ENCODE measurements around the gene KCNJ18.
"Not testable (repeated sequence)": the region's sequence is repeated elsewhere in the genome, so short reads cannot be mapped to it uniquely, and the experiment has no call there.

The KCNJ18 gene

DNA sequence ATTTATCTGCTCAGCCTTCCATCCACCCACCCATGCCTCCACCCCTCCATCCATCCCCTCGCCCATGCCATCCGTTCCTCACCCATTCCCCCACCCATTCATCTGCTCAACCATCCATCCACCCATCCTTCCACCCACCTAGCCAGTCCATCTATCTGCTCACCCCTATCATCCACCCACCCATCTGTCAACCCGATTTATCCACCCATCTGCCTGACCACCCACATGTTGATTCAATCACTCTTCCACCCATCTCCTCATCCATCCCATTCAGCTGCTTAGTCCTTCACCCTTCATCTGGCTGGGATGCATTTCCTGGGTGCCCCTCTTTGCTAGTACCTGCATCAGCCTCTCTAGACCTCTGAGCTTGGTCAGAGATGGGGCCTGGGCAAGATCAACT is 3.9 kb downstream of the KCNJ18 start:
- not testable (repeated sequence) for H3K18ac ChIP-seq (ENCODE audit: low read length); H3K4me1 ChIP-seq (ENCODE audit: control insufficient read depth in 2 of 2, insufficient read depth in 1 of 2, low read depth in 1 of 2, low read length in 2 of 2); H2BK15ac ChIP-seq (ENCODE audit: low read length); DNase-seq (ENCODE audit: low spot score); H3K36me3 ChIP-seq (replicated peaks in 1 of 2; ENCODE audit: control insufficient read depth in 2 of 2, insufficient read depth in 2 of 2, low read length in 2 of 2); H3K4me3 ChIP-seq (ENCODE audit: low read length in 2 of 2); H2BK120ac ChIP-seq (ENCODE audit: low read depth, low read length); H3K27me3 ChIP-seq (ENCODE audit: control insufficient read depth in 3 of 3, insufficient read depth in 3 of 3, low read depth in 1 of 3, low read length in 3 of 3); H3K9me3 ChIP-seq (replicated peaks in 1 of 2; ENCODE audit: control insufficient read depth in 2 of 2, insufficient read depth in 1 of 2, low read depth in 1 of 2, low read length in 2 of 2); H3K4ac ChIP-seq (ENCODE audit: low read length); H3K4me2 ChIP-seq (ENCODE audit: insufficient read depth, low read length, poor library complexity, severe bottlenecking); H2AFZ ChIP-seq (ENCODE audit: low read length); H2AK5ac ChIP-seq (ENCODE audit: low read depth, low read length); H2BK12ac ChIP-seq (ENCODE audit: low read length); H3K9ac ChIP-seq (ENCODE audit: low read depth, low read length, poor library complexity); H3K79me1 ChIP-seq (ENCODE audit: low read depth, low read length); H3K14ac ChIP-seq (ENCODE audit: low read length); H3K23ac ChIP-seq (ENCODE audit: low read depth, low read length, poor library complexity); H3K27ac ChIP-seq (replicated peaks; ENCODE audit: low read length); H2BK5ac ChIP-seq (ENCODE audit: low read length); H4K8ac ChIP-seq (ENCODE audit: low read depth, low read length); H4K91ac ChIP-seq (ENCODE audit: low read depth, low read length, poor library complexity)
- WGBS, 2 donors (ENCODE audit: extremely low coverage in 2 of 2, insufficient read length in 2 of 2, insufficient replicate concordance in 1 of 2) = no CpG with 5 or more reads among the region's 3 CpGs

DNA sequence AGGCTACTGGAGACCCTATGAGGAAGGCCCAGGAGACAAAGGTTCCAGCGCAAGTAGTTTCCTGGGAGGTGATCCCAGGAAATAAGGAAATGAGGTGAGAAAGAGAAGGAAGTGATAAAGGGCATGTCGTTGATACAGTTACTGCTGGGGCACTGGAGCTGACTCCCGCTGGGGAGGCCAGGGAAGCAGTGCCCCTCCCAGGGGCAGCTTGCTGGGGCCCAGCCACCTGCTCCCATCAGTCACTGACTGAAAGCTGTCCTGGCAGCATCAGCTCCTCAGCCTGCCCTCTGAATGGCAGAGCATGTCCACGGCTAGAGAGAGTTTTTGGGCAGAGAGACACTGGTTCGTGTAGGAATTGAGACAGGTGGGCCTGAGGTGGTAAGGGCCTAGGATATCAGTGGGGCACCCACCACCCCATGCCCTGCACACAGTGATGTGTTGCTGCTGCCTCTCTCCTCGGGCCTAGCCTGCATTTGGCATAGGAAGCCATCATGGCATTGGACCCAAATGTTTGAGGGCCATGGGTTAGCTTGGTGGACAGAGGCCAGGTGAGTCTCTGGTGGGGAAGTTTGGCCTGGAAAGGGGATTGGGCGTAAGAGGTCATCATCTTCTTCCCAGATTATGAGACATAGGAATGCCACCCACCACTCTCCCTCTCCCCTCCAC is 4.7 kb downstream of the KCNJ18 start:
- Histone ChIP-seq H3K14ac (ENCODE audit: low read length) (peak overlapping the region; percentile 21), H3K9ac (ENCODE audit: low read depth, low read length, poor library complexity) (peak overlapping the region; percentile 44), H2BK120ac (ENCODE audit: low read depth, low read length) (peak overlapping the region; percentile 61)
- not testable (repeated sequence) for H2BK12ac ChIP-seq (ENCODE audit: low read length); H3K18ac ChIP-seq (ENCODE audit: low read length); H3K9me3 ChIP-seq (replicated peaks in 1 of 2; ENCODE audit: control insufficient read depth in 2 of 2, insufficient read depth in 1 of 2, low read depth in 1 of 2, low read length in 2 of 2); H3K23ac ChIP-seq (ENCODE audit: low read depth, low read length, poor library complexity); H3K4me3 ChIP-seq (ENCODE audit: low read length in 2 of 2); H3K27ac ChIP-seq (replicated peaks; ENCODE audit: low read length); H2AK5ac ChIP-seq (ENCODE audit: low read depth, low read length); H2BK5ac ChIP-seq (ENCODE audit: low read length); H3K79me1 ChIP-seq (ENCODE audit: low read depth, low read length); DNase-seq (ENCODE audit: low spot score); H3K4ac ChIP-seq (ENCODE audit: low read length); H3K4me2 ChIP-seq (ENCODE audit: insufficient read depth, low read length, poor library complexity, severe bottlenecking); H3K4me1 ChIP-seq (ENCODE audit: control insufficient read depth in 2 of 2, insufficient read depth in 1 of 2, low read depth in 1 of 2, low read length in 2 of 2); H2BK15ac ChIP-seq (ENCODE audit: low read length); H4K91ac ChIP-seq (ENCODE audit: low read depth, low read length, poor library complexity); H4K8ac ChIP-seq (ENCODE audit: low read depth, low read length); H3K27me3 ChIP-seq (ENCODE audit: control insufficient read depth in 3 of 3, insufficient read depth in 3 of 3, low read depth in 1 of 3, low read length in 3 of 3); H3K36me3 ChIP-seq (replicated peaks in 1 of 2; ENCODE audit: control insufficient read depth in 2 of 2, insufficient read depth in 2 of 2, low read length in 2 of 2); H2AFZ ChIP-seq (ENCODE audit: low read length)
- WGBS, 2 donors (ENCODE audit: extremely low coverage in 2 of 2, insufficient read length in 2 of 2, insufficient replicate concordance in 1 of 2) = no CpG with 5 or more reads among the region's 7 CpGs

DNA sequence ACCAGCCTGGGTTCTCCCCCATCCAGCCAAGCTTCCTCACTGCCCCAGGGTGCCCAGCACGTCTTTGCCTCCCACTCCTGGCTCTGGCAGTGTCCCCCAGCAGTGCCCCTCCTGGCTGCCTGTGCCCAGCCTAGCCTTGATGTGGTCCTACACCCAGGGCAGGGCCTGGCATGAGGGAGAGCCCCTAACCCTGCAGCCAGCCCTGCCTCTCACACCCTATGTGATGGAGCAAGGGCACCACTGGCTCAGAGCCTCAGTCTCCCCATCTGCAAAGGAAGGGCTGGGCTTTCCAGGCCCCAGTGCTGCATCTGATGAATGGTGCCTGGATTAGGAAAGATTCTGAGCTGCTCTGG is 5.2 kb downstream of the KCNJ18 start:
- not testable (repeated sequence) for H2AK5ac ChIP-seq (ENCODE audit: low read depth, low read length); H4K8ac ChIP-seq (ENCODE audit: low read depth, low read length); H3K4me3 ChIP-seq (ENCODE audit: low read length in 2 of 2); H3K4ac ChIP-seq (ENCODE audit: low read length); H2BK12ac ChIP-seq (ENCODE audit: low read length); H3K18ac ChIP-seq (ENCODE audit: low read length); H2AFZ ChIP-seq (ENCODE audit: low read length); H3K9ac ChIP-seq (ENCODE audit: low read depth, low read length, poor library complexity); H3K4me1 ChIP-seq (ENCODE audit: control insufficient read depth in 2 of 2, insufficient read depth in 1 of 2, low read depth in 1 of 2, low read length in 2 of 2); H3K79me1 ChIP-seq (ENCODE audit: low read depth, low read length); H4K91ac ChIP-seq (ENCODE audit: low read depth, low read length, poor library complexity); H3K9me3 ChIP-seq (replicated peaks in 1 of 2; ENCODE audit: control insufficient read depth in 2 of 2, insufficient read depth in 1 of 2, low read depth in 1 of 2, low read length in 2 of 2); H3K27me3 ChIP-seq (ENCODE audit: control insufficient read depth in 3 of 3, insufficient read depth in 3 of 3, low read depth in 1 of 3, low read length in 3 of 3); H3K27ac ChIP-seq (replicated peaks; ENCODE audit: low read length); DNase-seq (ENCODE audit: low spot score); H3K23ac ChIP-seq (ENCODE audit: low read depth, low read length, poor library complexity); H2BK15ac ChIP-seq (ENCODE audit: low read length); H3K36me3 ChIP-seq (replicated peaks in 1 of 2; ENCODE audit: control insufficient read depth in 2 of 2, insufficient read depth in 2 of 2, low read length in 2 of 2); H3K4me2 ChIP-seq (ENCODE audit: insufficient read depth, low read length, poor library complexity, severe bottlenecking); H3K14ac ChIP-seq (ENCODE audit: low read length); H2BK5ac ChIP-seq (ENCODE audit: low read length)
- no CpG with 5 or more reads among the region's 1 CpG for WGBS, 2 donors (ENCODE audit: extremely low coverage in 2 of 2, insufficient read length in 2 of 2, insufficient replicate concordance in 1 of 2)
- H2BK120ac ChIP-seq (ENCODE audit: low read depth, low read length) = peak overlapping the region; percentile 61

DNA sequence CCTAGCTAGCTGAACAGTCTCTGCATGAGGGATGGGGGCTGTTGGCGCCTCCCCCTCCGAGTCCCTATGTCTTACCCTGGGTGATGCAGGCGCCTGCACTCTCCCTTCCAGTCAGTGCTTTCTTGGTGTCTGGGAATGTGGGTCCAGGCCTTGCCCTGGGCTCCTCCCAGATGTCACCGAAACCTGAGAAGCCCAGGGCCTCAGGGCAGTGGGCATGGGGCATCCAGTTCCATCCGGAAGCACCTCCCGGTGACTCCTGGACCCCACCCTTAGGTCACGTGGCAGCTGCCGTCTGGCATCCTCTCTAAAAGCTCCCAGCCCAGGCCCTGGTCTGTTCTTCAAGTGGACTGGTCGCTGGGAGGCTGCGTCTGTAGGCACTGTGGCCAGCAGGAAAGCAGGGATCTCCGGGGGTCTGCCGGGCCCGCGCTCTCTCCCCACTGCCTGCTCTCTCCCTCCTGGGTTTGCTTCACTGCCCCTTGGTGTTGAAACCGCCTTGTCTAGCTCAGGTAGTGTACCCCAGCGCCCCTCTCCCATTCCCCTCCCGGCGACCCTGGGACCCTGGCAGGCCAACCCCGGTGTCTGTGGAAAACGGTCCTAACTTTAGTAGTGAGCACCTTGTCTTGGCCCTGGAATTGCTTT is 6.2 kb downstream of the KCNJ18 start:
- H2BK12ac ChIP-seq (ENCODE audit: low read length); H2AFZ ChIP-seq (ENCODE audit: low read length); H2BK120ac ChIP-seq (ENCODE audit: low read depth, low read length); H3K79me1 ChIP-seq (ENCODE audit: low read depth, low read length); H3K27ac ChIP-seq (replicated peaks; ENCODE audit: low read length); H3K4ac ChIP-seq (ENCODE audit: low read length); H2BK5ac ChIP-seq (ENCODE audit: low read length); H3K4me3 ChIP-seq (ENCODE audit: low read length in 2 of 2); H3K4me1 ChIP-seq (ENCODE audit: control insufficient read depth in 2 of 2, insufficient read depth in 1 of 2, low read depth in 1 of 2, low read length in 2 of 2); H3K9me3 ChIP-seq (replicated peaks in 1 of 2; ENCODE audit: control insufficient read depth in 2 of 2, insufficient read depth in 1 of 2, low read depth in 1 of 2, low read length in 2 of 2); H3K9ac ChIP-seq (ENCODE audit: low read depth, low read length, poor library complexity); H3K23ac ChIP-seq (ENCODE audit: low read depth, low read length, poor library complexity); H4K91ac ChIP-seq (ENCODE audit: low read depth, low read length, poor library complexity); H3K27me3 ChIP-seq (ENCODE audit: control insufficient read depth in 3 of 3, insufficient read depth in 3 of 3, low read depth in 1 of 3, low read length in 3 of 3); H3K4me2 ChIP-seq (ENCODE audit: insufficient read depth, low read length, poor library complexity, severe bottlenecking); H4K8ac ChIP-seq (ENCODE audit: low read depth, low read length); H2AK5ac ChIP-seq (ENCODE audit: low read depth, low read length); DNase-seq (ENCODE audit: low spot score); H2BK15ac ChIP-seq (ENCODE audit: low read length); H3K18ac ChIP-seq (ENCODE audit: low read length); H3K14ac ChIP-seq (ENCODE audit: low read length); H3K36me3 ChIP-seq (replicated peaks in 1 of 2; ENCODE audit: control insufficient read depth in 2 of 2, insufficient read depth in 2 of 2, low read length in 2 of 2): not testable (repeated sequence)
- no CpG with 5 or more reads among the region's 20 CpGs for WGBS, 2 donors (ENCODE audit: extremely low coverage in 2 of 2, insufficient read length in 2 of 2, insufficient replicate concordance in 1 of 2)
